Measurements from ENCODE around the gene ALPL.
A peak's percentile ranks its signal among the peaks of the same experiment; 100 is the strongest.
"Not testable (repeated sequence)": the region's sequence is repeated elsewhere in the genome, so short reads cannot be mapped to it uniquely, and the experiment has no call there.

Gene ALPL

GRCh38 chr1:21509351-21510112 lies at the start of gene ALPL:
Gene ALPL, plus strand, starts transcription at chr1:21509423. Its CDS starts 44,659 bp downstream, at chr1:21554082.
- ATAC-seq (ENCODE audit: low read depth) (no peak), DNase-seq (ENCODE audit: low spot score) (no peak)
- H3K9me3 ChIP-seq (ENCODE audit: severe bottlenecking) = no peaks in the 10 kb centered on the region
- TF ChIP-seq CTCF (IDR thresholded peaks at IDR 0.05; ENCODE audit: poor library complexity, severe bottlenecking) = peak; percentile 53
- no peak within 1 kb of the TSS for H3K4me3 ChIP-seq (ENCODE audit: severe bottlenecking)
- no peak within 1 kb of the TSS for H3K27ac ChIP-seq (ENCODE audit: poor library complexity, severe bottlenecking)
- H3K27me3 ChIP-seq (ENCODE audit: insufficient read depth, poor library complexity, severe bottlenecking) = peaks cover 23% of the 10 kb centered on the region
- no peaks in the 10 kb centered on the region for H3K36me3 ChIP-seq (ENCODE audit: low read depth)
- H3K4me1 ChIP-seq (ENCODE audit: insufficient read depth, poor library complexity, severe bottlenecking) = no peaks in the 10 kb centered on the region

GRCh38 chr1:21465127-21465526 lies 44.1 kb upstream of the ALPL start:
- not testable (repeated sequence) for H3K9me3 ChIP-seq (ENCODE audit: severe bottlenecking); H3K4me1 ChIP-seq (ENCODE audit: insufficient read depth, poor library complexity, severe bottlenecking); H3K27me3 ChIP-seq (ENCODE audit: insufficient read depth, poor library complexity, severe bottlenecking); H3K36me3 ChIP-seq (ENCODE audit: low read depth); H3K27ac ChIP-seq (ENCODE audit: poor library complexity, severe bottlenecking); H3K4me3 ChIP-seq (ENCODE audit: severe bottlenecking); DNase-seq (ENCODE audit: low spot score)
- peak; percentile 67; the same call in 2 of the 3 replicates for ATAC-seq (ENCODE audit: low read depth)

- H3K36me3 ChIP-seq (ENCODE audit: low read depth); H3K4me3 ChIP-seq (ENCODE audit: severe bottlenecking); H3K4me1 ChIP-seq (ENCODE audit: insufficient read depth, poor library complexity, severe bottlenecking); H3K27ac ChIP-seq (ENCODE audit: poor library complexity, severe bottlenecking); DNase-seq (ENCODE audit: low spot score); ATAC-seq (ENCODE audit: low read depth); H3K9me3 ChIP-seq (ENCODE audit: severe bottlenecking); H3K27me3 ChIP-seq (ENCODE audit: insufficient read depth, poor library complexity, severe bottlenecking): not testable (repeated sequence)
Observed at GRCh38 chr1:21467946-21468345, 41.3 kb upstream of the ALPL start.

- no peak overlapping the region for H3K4me3 ChIP-seq (ENCODE audit: severe bottlenecking)
- no peaks in the 10 kb centered on the region for H3K36me3 ChIP-seq (ENCODE audit: low read depth)
- H3K4me1 ChIP-seq (ENCODE audit: insufficient read depth, poor library complexity, severe bottlenecking) = peaks cover 6% of the 10 kb centered on the region
- H3K27me3 ChIP-seq (ENCODE audit: insufficient read depth, poor library complexity, severe bottlenecking) = no peaks in the 10 kb centered on the region
- H3K27ac ChIP-seq (ENCODE audit: poor library complexity, severe bottlenecking) = no peak overlapping the region
- H3K9me3 ChIP-seq (ENCODE audit: severe bottlenecking) = no peaks in the 10 kb centered on the region
- no peak for ATAC-seq (ENCODE audit: low read depth)
- DNase-seq (ENCODE audit: low spot score) = no peak
- TF ChIP-seq CTCF (IDR thresholded peaks at IDR 0.05; ENCODE audit: poor library complexity, severe bottlenecking) = no peak
Observed at GRCh38 chr1:21468599-21468998, 40.6 kb upstream of the ALPL start.

- H3K4me1 ChIP-seq (ENCODE audit: insufficient read depth, poor library complexity, severe bottlenecking) = peaks cover 6% of the 10 kb centered on the region
- H3K27me3 ChIP-seq (ENCODE audit: insufficient read depth, poor library complexity, severe bottlenecking) = no peaks in the 10 kb centered on the region
- TF ChIP-seq CTCF (IDR thresholded peaks at IDR 0.05; ENCODE audit: poor library complexity, severe bottlenecking) = no peak
- DNase-seq (ENCODE audit: low spot score) (no peak), ATAC-seq (ENCODE audit: low read depth) (no peak)
- no peaks in the 10 kb centered on the region for H3K36me3 ChIP-seq (ENCODE audit: low read depth)
- H3K27ac ChIP-seq (ENCODE audit: poor library complexity, severe bottlenecking) = no peak overlapping the region
- H3K9me3 ChIP-seq (ENCODE audit: severe bottlenecking) = no peaks in the 10 kb centered on the region
- no peak overlapping the region for H3K4me3 ChIP-seq (ENCODE audit: severe bottlenecking)
Observed at GRCh38 chr1:21469581-21469980, 39.6 kb upstream of the ALPL start.

GRCh38 chr1:21472861-21473260 lies 36.4 kb upstream of the ALPL start:
- no peak for TF ChIP-seq CTCF (IDR thresholded peaks at IDR 0.05; ENCODE audit: poor library complexity, severe bottlenecking)
- H3K27me3 ChIP-seq (ENCODE audit: insufficient read depth, poor library complexity, severe bottlenecking) = no peaks in the 10 kb centered on the region
- no peak overlapping the region for H3K4me3 ChIP-seq (ENCODE audit: severe bottlenecking)
- DNase-seq (ENCODE audit: low spot score) = no peak
- H3K9me3 ChIP-seq (ENCODE audit: severe bottlenecking) = no peaks in the 10 kb centered on the region
- H3K4me1 ChIP-seq (ENCODE audit: insufficient read depth, poor library complexity, severe bottlenecking) = no peaks in the 10 kb centered on the region
- no peak for ATAC-seq (ENCODE audit: low read depth)
- no peaks in the 10 kb centered on the region for H3K36me3 ChIP-seq (ENCODE audit: low read depth)
- H3K27ac ChIP-seq (ENCODE audit: poor library complexity, severe bottlenecking) = no peak overlapping the region
